HG03439 (cell line): ENCODE data around the gene PSME3.

Source experiments
- ATAC-seq: cut with Tn5 transposase; IDR thresholded peaks from one replicate; pipeline ENCODE4 v1.9.1; 2021; ENCODE audit warnings: mild to moderate bottlenecking, moderate library complexity; ENCODE audit not compliant: unreplicated experiment

PSME3 gene

GRCh38 chr17:42814633-42815399, 18.4 kb upstream of the PSME3 start:
- ATAC-seq, result no peak

GRCh38 chr17:42817866-42818265, 15.3 kb upstream of the PSME3 start:
- no peak for ATAC-seq

- no peak for ATAC-seq
Measured at GRCh38 chr17:42818379-42818778, 14.8 kb upstream of the PSME3 start.

- ATAC-seq, result no peak
Measured at GRCh38 chr17:42819939-42820535, 13.2 kb upstream of the PSME3 start.

- ATAC-seq, result no peak
Measured at GRCh38 chr17:42821176-42821575, 12.0 kb upstream of the PSME3 start.

GRCh38 chr17:42827472-42827871, 5.7 kb upstream of the PSME3 start:
- no peak for ATAC-seq

- no peak for ATAC-seq
Measured at GRCh38 chr17:42830971-42831370, 2.2 kb upstream of the PSME3 start.

- ATAC-seq, result peak; percentile 2
Measured at GRCh38 chr17:42832213-42832933, 824 bp upstream of the PSME3 start.

GRCh38 chr17:42833767-42834422, 698 bp downstream of the PSME3 start:
- peak; percentile 12 for ATAC-seq

GRCh38 chr17:42835732-42836131, 2.5 kb downstream of the PSME3 start:
- ATAC-seq, result no peak

- ATAC-seq, result no peak
Measured at GRCh38 chr17:42841975-42842685, 8.9 kb downstream of the PSME3 start.

- ATAC-seq, result no peak
Measured at GRCh38 chr17:42843358-42843934, 10.2 kb downstream of the PSME3 start.

- ATAC-seq, result no peak
Measured at GRCh38 chr17:42844271-42844670, 11.1 kb downstream of the PSME3 start, which contains the start of gene AOC2. Gene AOC2, plus strand, starts transcription at chr17:42844580. Its CDS starts 47 bp downstream, at chr17:42844627.

GRCh38 chr17:42844761-42845555, 11.8 kb downstream of the PSME3 start:
- no peak for ATAC-seq

GRCh38 chr17:42845556-42845917, 12.3 kb downstream of the PSME3 start:
- no peak for ATAC-seq

GRCh38 chr17:42845918-42846593, 12.9 kb downstream of the PSME3 start:
- no peak for ATAC-seq

- ATAC-seq, result no peak
Measured at GRCh38 chr17:42846594-42847280, 13.5 kb downstream of the PSME3 start.

- ATAC-seq, result no peak
Measured at GRCh38 chr17:42848093-42848492, 14.9 kb downstream of the PSME3 start.
